Activated CD4-positive, alpha-beta T cell treated with anti-CD3 and anti-CD28 coated beads for 36 hours (primary cell): Measurements from ENCODE around the gene S1PR5. TPM values are rescaled to one million over a fixed set of nuclear protein-coding genes. Genes with fewer than 3 reads are reported as not detected.
A peak's percentile ranks its signal among the peaks of the same experiment; 100 is the strongest.

Source experiments
- ATAC-seq: fragments of 200-7000 bp; cut with Tn5 transposase; one replicate; pipeline ENCODE4 v1.10.0; 2021; ENCODE audit warnings: mild to moderate bottlenecking, moderate library complexity
- CTCF ChIA-PET: fragments of 350-600 bp; sonication (Branson Sonifier 250); formaldehyde crosslinking; loops from one replicate; lab custom pipeline; 2021; ENCODE audit warnings: antibody characterized with exemption; lab: Charles Lee
- POLR2A ChIA-PET: fragments of 350-600 bp; sonication (Branson Sonifier 250); formaldehyde crosslinking; loops from one replicate; lab custom pipeline; 2021; ENCODE audit warnings: antibody characterized with exemption, inconsistent platforms; lab: Charles Lee
- DNase-seq: peaks from one replicate; pipeline ENCODE4 v3.0.0-alpha.2; 2020
- H3K27ac Mint-ChIP-seq: one replicate; pipeline ENCODE4 v1.8.0; 2021; ENCODE audit warnings: mixed read lengths
- H3K27me3 Mint-ChIP-seq: one replicate; pipeline ENCODE4 v1.8.0; 2021; ENCODE audit warnings: mixed read lengths
- H3K36me3 Mint-ChIP-seq: one replicate; pipeline ENCODE4 v1.8.0; 2021; ENCODE audit warnings: low read depth, mixed read lengths
- H3K4me1 Mint-ChIP-seq: one replicate; pipeline ENCODE4 v1.8.0; 2021; ENCODE audit warnings: mixed read lengths
- H3K4me3 Mint-ChIP-seq: one replicate; pipeline ENCODE4 v1.8.0; 2021; ENCODE audit warnings: mild to moderate bottlenecking, moderate library complexity, mixed read lengths
- H3K9me3 Mint-ChIP-seq: one replicate; pipeline ENCODE4 v1.8.0; 2021; ENCODE audit warnings: low read depth, mixed read lengths
- intact Hi-C, 2 experiments: fragments of 100-400 bp; cut with DNase I in 1 of 2; cut with micrococcal nuclease in 1 of 2; formaldehyde crosslinking; loops; one replicate each; pipeline versions ENCODE4 v1.14.2 to v1.15.1; 2022 to 2024; cut with DNase I, micrococcal nuclease
- total RNA-seq, 2 experiments: library from RNA; stranded (reverse); gene quantifications; one replicate each; pipeline ENCODE4 v1.2.3, GENCODE V29; 2021

Gene S1PR5
- total RNA-seq, 2 experiments from 2014 or later = 0.07 to 0.11 TPM

- no peak overlapping the region for H3K4me3 Mint-ChIP-seq
Observed at GRCh38 chr19:10514211-10515145, 2.8 kb downstream of the S1PR5 start.

GRCh38 chr19:10513223-10513622, 4.0 kb downstream of the S1PR5 start:
- Mint-ChIP-seq H3K27ac (no peak overlapping the region), H3K4me3 (no peak overlapping the region), H3K9me3 (no peaks in the 10 kb centered on the region), H3K36me3 (no peaks in the 10 kb centered on the region), H3K4me1 (peaks cover 18% of the 10 kb centered on the region), H3K27me3 (peaks cover 39% of the 10 kb centered on the region)
- intact Hi-C loops = loop anchor here in 1 of 2 experiments (10.0 kb wide), 1 partner anchor 218 kb away; no protein-coding TSS in a partner anchor
- DNase-seq (no peak), ATAC-seq (no peak)
- POLR2A ChIA-PET = no interaction called here
- CTCF ChIA-PET = interaction anchor here (0.6 to 1.6 kb wide), 5 partner anchors 9 to 186 kb away, joined by 3 to 7 read pairs (median 3); no protein-coding TSS in a partner anchor

More at GRCh38 chr19:10514211-10515145, 2.8 kb downstream of the S1PR5 start:
- H3K9me3 Mint-ChIP-seq = no peaks in the 10 kb centered on the region
- intact Hi-C loops = loop anchor here (5.0 to 10.0 kb wide), 2 partner anchors 220 to 222 kb away; no protein-coding TSS in a partner anchor
- no peaks in the 10 kb centered on the region for H3K36me3 Mint-ChIP-seq
- H3K27me3 Mint-ChIP-seq = peaks cover 50% of the 10 kb centered on the region
- H3K4me1 Mint-ChIP-seq = peaks cover 24% of the 10 kb centered on the region
- ATAC-seq (peak; percentile 68), DNase-seq (peak; percentile 70)
- ChIA-PET CTCF (no interaction called here), POLR2A (no interaction called here)
- no peak overlapping the region for H3K27ac Mint-ChIP-seq

GRCh38 chr19:10510301-10510802, 6.9 kb downstream of the S1PR5 start:
- POLR2A ChIA-PET = no interaction called here
- DNase-seq (peak; percentile 74), ATAC-seq (no peak)
- H3K27ac Mint-ChIP-seq = no peak overlapping the region
- intact Hi-C loops = loop anchor here in 1 of 2 experiments (2.0 to 10.0 kb wide), 2 partner anchors 32 to 216 kb away; partner anchors contain the start of gene ATG4D
- no peaks in the 10 kb centered on the region for H3K36me3 Mint-ChIP-seq
- peaks cover 20% of the 10 kb centered on the region for H3K27me3 Mint-ChIP-seq
- CTCF ChIA-PET = interaction anchor here (0.6 to 1.2 kb wide), 4 partner anchors 13 to 171 kb away, joined by 3 to 4 read pairs (median 3); no protein-coding TSS in a partner anchor
- H3K4me3 Mint-ChIP-seq = no peak overlapping the region
- peaks cover 16% of the 10 kb centered on the region for H3K4me1 Mint-ChIP-seq
- H3K9me3 Mint-ChIP-seq = no peaks in the 10 kb centered on the region

- no peaks in the 10 kb centered on the region for H3K36me3 Mint-ChIP-seq
- ATAC-seq (peak; percentile 64), DNase-seq (peak; percentile 60)
- H3K4me1 Mint-ChIP-seq = peaks cover 13% of the 10 kb centered on the region
- no peak overlapping the region for H3K4me3 Mint-ChIP-seq
- no peak overlapping the region for H3K27ac Mint-ChIP-seq
- intact Hi-C loops = loop anchor here (10.0 kb wide), 2 partner anchors 186 to 404 kb away; partner anchors contain the start of genes ANGPTL6 (in 1 of the 2) and PPAN (in 1 of the 2)
- H3K27me3 Mint-ChIP-seq = peaks cover 9% of the 10 kb centered on the region
- ChIA-PET CTCF (interaction anchor here (0.6 to 1.9 kb wide), 14 partner anchors 11 to 373 kb away, joined by 3 to 9 read pairs (median 3); partner anchors contain the start of gene QTRT1), POLR2A (no interaction called here)
- H3K9me3 Mint-ChIP-seq = no peaks in the 10 kb centered on the region
Observed at GRCh38 chr19:10508707-10509106, 8.5 kb downstream of the S1PR5 start.

GRCh38 chr19:10508036-10508435, 9.2 kb downstream of the S1PR5 start:
- intact Hi-C loops = loop anchor here (10.0 kb wide), 2 partner anchors 187 to 403 kb away; partner anchors contain the start of genes ANGPTL6 (in 1 of the 2) and PPAN (in 1 of the 2)
- CTCF ChIA-PET = interaction anchor here (0.7 to 1.9 kb wide), 11 partner anchors 12 to 192 kb away, joined by 3 to 9 read pairs (median 3); partner anchors contain the start of gene QTRT1
- H3K36me3 Mint-ChIP-seq = no peaks in the 10 kb centered on the region
- no peak overlapping the region for H3K4me3 Mint-ChIP-seq
- no peak for ATAC-seq
- POLR2A ChIA-PET = no interaction called here
- H3K27ac Mint-ChIP-seq = no peak overlapping the region
- no peaks in the 10 kb centered on the region for H3K9me3 Mint-ChIP-seq
- DNase-seq = no peak
- H3K4me1 Mint-ChIP-seq = peaks cover 13% of the 10 kb centered on the region
- H3K27me3 Mint-ChIP-seq = peaks cover 2% of the 10 kb centered on the region

GRCh38 chr19:10505583-10506229, 11.5 kb downstream of the S1PR5 start:
- peak; percentile 43 for ATAC-seq
- H3K4me1 Mint-ChIP-seq = peaks cover 21% of the 10 kb centered on the region
- DNase-seq = peak; percentile 93
- H3K27me3 Mint-ChIP-seq = no peaks in the 10 kb centered on the region
- ChIA-PET POLR2A (interaction anchor here (0.6 kb wide), 2 partner anchors 16 to 30 kb away, joined by 3 to 4 read pairs; no protein-coding TSS in a partner anchor), CTCF (interaction anchor here (0.5 to 1.4 kb wide), 20 partner anchors 22 to 448 kb away, joined by 3 to 8 read pairs (median 4); no protein-coding TSS in a partner anchor)
- H3K9me3 Mint-ChIP-seq = no peaks in the 10 kb centered on the region
- H3K4me3 Mint-ChIP-seq = peak overlapping the region; percentile 3
- no peak overlapping the region for H3K27ac Mint-ChIP-seq
- intact Hi-C loops = loop anchor here (10.0 kb wide), 2 partner anchors 189 to 401 kb away; partner anchors contain the start of genes ANGPTL6 (in 1 of the 2) and PPAN (in 1 of the 2)
- H3K36me3 Mint-ChIP-seq = peaks cover 7% of the 10 kb centered on the region

GRCh38 chr19:10503002-10503789, 14.1 kb downstream of the S1PR5 start, which contains the start of gene KEAP1:
KEAP1 (minus strand) TSS chr19:10503356; CDS start chr19:10500033, 3,323 bp downstream.
- peak within 1 kb of the TSS; percentile 95 for H3K27ac Mint-ChIP-seq
- H3K4me1 Mint-ChIP-seq = peaks cover 30% of the 10 kb centered on the region
- H3K9me3 Mint-ChIP-seq = no peaks in the 10 kb centered on the region
- ChIA-PET CTCF (interaction anchor here (0.6 to 1.6 kb wide), 6 partner anchors 9 to 94 kb away, joined by 3 to 4 read pairs (median 4); partner anchors contain the start of gene S1PR5), POLR2A (no interaction called here)
- intact Hi-C loops = loop anchor here (2.0 to 10.0 kb wide), 7 partner anchors 24 to 398 kb away; partner anchors contain the start of genes ANGPTL6 (in 1 of the 2), CDKN2D (in 1 of the 2), DNMT1 (in 1 of the 2) and ILF3 (in 1 of the 2)
- ATAC-seq (peak; percentile 20), DNase-seq (peak; percentile 58)
- H3K36me3 Mint-ChIP-seq = peaks cover 24% of the 10 kb centered on the region
- peak within 1 kb of the TSS; percentile 91 for H3K4me3 Mint-ChIP-seq
- no peaks in the 10 kb centered on the region for H3K27me3 Mint-ChIP-seq

GRCh38 chr19:10502524-10503001, 14.7 kb downstream of the S1PR5 start:
- ATAC-seq = peak; percentile 91
- H3K36me3 Mint-ChIP-seq = peaks cover 24% of the 10 kb centered on the region
- intact Hi-C loops = loop anchor here (1.0 to 10.0 kb wide), 15 partner anchors 23 to 398 kb away; partner anchors contain the start of genes ANGPTL6 (in 1 of the 2), ATG4D (in 1 of the 2), CARM1 (in 1 of the 2) and CDC37 (in 1 of the 2)
- H3K27me3 Mint-ChIP-seq = no peaks in the 10 kb centered on the region
- peak overlapping the region; percentile 91 for H3K4me3 Mint-ChIP-seq
- CTCF ChIA-PET = no interaction called here
- H3K27ac Mint-ChIP-seq = peak overlapping the region; percentile 95
- DNase-seq = peak; percentile 95
- POLR2A ChIA-PET = no interaction called here
- peaks cover 30% of the 10 kb centered on the region for H3K4me1 Mint-ChIP-seq
- no peaks in the 10 kb centered on the region for H3K9me3 Mint-ChIP-seq

GRCh38 chr19:10501971-10502523, 15.2 kb downstream of the S1PR5 start:
- Mint-ChIP-seq H3K4me3 (peak overlapping the region; percentile 91), H3K36me3 (peaks cover 29% of the 10 kb centered on the region), H3K27me3 (no peaks in the 10 kb centered on the region), H3K9me3 (no peaks in the 10 kb centered on the region), H3K4me1 (peaks cover 34% of the 10 kb centered on the region), H3K27ac (peak overlapping the region; percentile 95)
- ChIA-PET POLR2A (no interaction called here), CTCF (interaction anchor here (1.6 kb wide), 1 partner anchor 9 kb away, joined by 4 read pairs; no protein-coding TSS in a partner anchor)
- intact Hi-C loops = loop anchor here (1.0 to 10.0 kb wide), 15 partner anchors 23 to 397 kb away; partner anchors contain the start of genes ANGPTL6 (in 1 of the 2), ATG4D (in 1 of the 2), CARM1 (in 1 of the 2) and CDC37 (in 1 of the 2)
- ATAC-seq (peak; percentile 20), DNase-seq (peak; percentile 63)
